B cell (primary cell): ENCODE measurements around the gene SH2D4B. TPM values are rescaled to one million over a fixed set of nuclear protein-coding genes. Genes with fewer than 3 reads are reported as not detected.

Source experiments
- ATAC-seq: fragments of 200-7000 bp; cut with Tn5 transposase; one replicate; pipeline ENCODE4 v1.10.0; 2021; ENCODE audit warnings: low read depth, mild to moderate bottlenecking, moderate number of reproducible peaks, moderate library complexity
- CTCF ChIA-PET: fragments of 350-600 bp; sonication (Branson Sonifier 250); formaldehyde crosslinking; loops from one replicate; lab custom pipeline; 2021; ENCODE audit warnings: antibody characterized with exemption, inconsistent platforms; lab: Charles Lee
- POLR2A ChIA-PET: fragments of 350-600 bp; sonication (Branson Sonifier 250); formaldehyde crosslinking; loops from one replicate; lab custom pipeline; 2021; ENCODE audit warnings: antibody characterized with exemption; lab: Charles Lee
- DNase-seq: peaks from one replicate; pipeline ENCODE4 v3.0.0; 2013
- H2AFZ ChIP-seq: 2 replicates; pipeline ENCODE4 v1.6.1; 2012; ENCODE audit warnings: mild to moderate bottlenecking, low read depth, low read length; ENCODE audit not compliant: insufficient read depth, poor library complexity, severe bottlenecking
- H3K27ac ChIP-seq, 2 donors: 1 replicate in 1 of 2; 2 replicates in 1 of 2; pipeline ENCODE4 v1.5.1; 2012 to 2013; ENCODE audit warnings: low read length in 2 of 2, mild to moderate bottlenecking in 2 of 2, moderate library complexity in 1 of 2
- H3K27me3 ChIP-seq, 4 experiments: fragments of 200-600 bp in 1 of 4; sonication (generic) in 1 of 4; replicated peaks in 1 of 4; 1 replicate in 2 of 4; 2 replicates in 2 of 4; pipeline versions ENCODE4 v1.6.1 to v1.7.0; 2013 to 2016; ENCODE audit warnings: low read length in 3 of 4, mild to moderate bottlenecking in 2 of 4, mixed read lengths in 1 of 4, moderate library complexity in 1 of 4; ENCODE audit not compliant: insufficient read depth in 4 of 4, control insufficient read depth in 3 of 4; ENCODE audit errors: control extremely low read depth in 1 of 4
- H3K36me3 ChIP-seq, 2 experiments: replicated peaks in 1 of 2; 1 replicate in 1 of 2; 2 replicates in 1 of 2; pipeline versions ENCODE4 v1.6.1 to v1.7.1; 2013; ENCODE audit warnings: low read length in 1 of 2; ENCODE audit not compliant: insufficient read depth in 2 of 2, control insufficient read depth in 1 of 2; ENCODE audit errors: control extremely low read depth in 1 of 2, extremely low read depth in 1 of 2
- H3K4me1 ChIP-seq, 2 donors: fragments of 200-600 bp in 1 of 2; sonication (generic) in 1 of 2; 1 replicate in 1 of 2; 2 replicates in 1 of 2; pipeline versions ENCODE4 v1.5.1 to v1.6.1; 2013 to 2017; ENCODE audit warnings: low read length in 2 of 2; ENCODE audit not compliant: control insufficient read depth in 2 of 2, insufficient read depth in 2 of 2
- H3K4me2 ChIP-seq: replicated peaks from 2 replicates; pipeline ENCODE3; 2012; ENCODE audit warnings: mild to moderate bottlenecking, low read depth, low read length; ENCODE audit not compliant: poor library complexity, severe bottlenecking
- H3K4me3 ChIP-seq, 5 experiments: fragments of 200-600 bp in 1 of 5; sonication (generic) in 1 of 5; 1 replicate in 3 of 5; 2 replicates in 2 of 5; pipeline versions ENCODE4 v1.5.1 to v1.7.0; 2011 to 2016; ENCODE audit warnings: low read length in 4 of 5, mild to moderate bottlenecking in 4 of 5, low read depth in 2 of 5, control low read depth in 1 of 5, moderate library complexity in 1 of 5; ENCODE audit not compliant: insufficient read depth in 1 of 5; ENCODE audit errors: control extremely low read depth in 1 of 5, extremely low read depth in 1 of 5
- H3K79me2 ChIP-seq: fragments of 200-600 bp; sonication (generic); one replicate; pipeline ENCODE4 v1.6.0; 2016; ENCODE audit warnings: low read length; ENCODE audit not compliant: control insufficient read depth, insufficient read depth
- H3K9ac ChIP-seq: fragments of 200-600 bp; sonication (generic); 2 replicates; pipeline ENCODE4 v1.6.1; 2017; ENCODE audit warnings: mild to moderate bottlenecking, low read length, moderate library complexity
- H3K9me3 ChIP-seq, 3 donors: one replicate each; pipeline versions ENCODE4 v1.6.1 to v1.7.1; 2013; ENCODE audit warnings: low read length in 2 of 3; ENCODE audit not compliant: control insufficient read depth in 2 of 3, insufficient read depth in 1 of 3; ENCODE audit errors: control extremely low read depth in 1 of 3
- H4K20me1 ChIP-seq: 2 replicates; pipeline ENCODE4 v1.6.0; 2012; ENCODE audit warnings: mild to moderate bottlenecking, low read length; ENCODE audit not compliant: insufficient read depth, control insufficient read depth, poor library complexity, severe bottlenecking
- H3K27ac Mint-ChIP-seq: one replicate; pipeline ENCODE4 v1.8.0; 2021; ENCODE audit warnings: mixed read lengths
- H3K27me3 Mint-ChIP-seq: one replicate; pipeline ENCODE4 v1.8.0; 2021; ENCODE audit warnings: mixed read lengths
- H3K4me1 Mint-ChIP-seq: one replicate; pipeline ENCODE4 v1.8.0; 2021; ENCODE audit warnings: mixed read lengths
- H3K4me3 Mint-ChIP-seq: one replicate; pipeline ENCODE4 v1.8.0; 2021; ENCODE audit warnings: mixed read lengths
- H3K9me3 Mint-ChIP-seq: one replicate; pipeline ENCODE4 v1.8.0; 2022; ENCODE audit warnings: mixed read lengths; ENCODE audit not compliant: insufficient read depth
- EZH2 ChIP-seq: IDR thresholded peaks from 2 replicates; pipeline ENCODE4 v1.6.1; 2012; ENCODE audit warnings: borderline replicate concordance, low read depth, mild to moderate bottlenecking, moderate library complexity, low read length; ENCODE audit not compliant: insufficient read depth, poor library complexity, severe bottlenecking
- WGBS: methylation state at CpG from one replicate; pipeline ENCODE4 v1.1.5; 2013; ENCODE audit warnings: missing lambda C conversion rate; ENCODE audit not compliant: insufficient coverage; 5-methylcytosine and 5-hydroxymethylcytosine counted together
- intact Hi-C: fragments of 100-400 bp; cut with micrococcal nuclease; formaldehyde crosslinking; loops from one replicate; pipeline ENCODE4 v1.10.0; 2022
- polyA plus RNA-seq: library from polyadenylated mRNA; depleted of rRNA; stranded (reverse); fragments of >200 nt; gene quantifications from 2 replicates; pipeline ENCODE4 v1.2.3, GENCODE V29; 2012
- total RNA-seq, 2 donors: library from RNA; stranded (reverse); fragments of 120-200 nt in 1 of 2; gene quantifications; 1 replicate in 1 of 2; 2 replicates in 1 of 2; pipeline versions ENCODE4 v1.2.3 to v1.2.4, GENCODE V29; 2013 to 2022
- TF ChIP-seq, protein P1 (sequence below): fragments of 200-600 bp; IDR thresholded peaks from one replicate; pipeline ENCODE4 v1.8.0; 2022; ENCODE audit warnings: antibody characterized with exemption, mild to moderate bottlenecking

SH2D4B gene
- total and polyA plus RNA-seq, 2 donors (not counting 1 experiment from before 2014, with no cell fraction given): 0.09 to 0.22 TPM

- Histone ChIP-seq H3K9me3 (no peaks in the 10 kb centered on the region), H3K4me2 (no peak overlapping the region), H3K27ac (no peak overlapping the region), H4K20me1 (no peaks in the 10 kb centered on the region), H3K4me3 (no peak overlapping the region), H2AFZ (no peak overlapping the region), H3K27me3 (no peaks in the 10 kb centered on the region), H3K36me3 (peaks cover 0 to 7% of the 10 kb centered on the region in 2 experiments), H3K79me2 (no peaks in the 10 kb centered on the region), H3K9ac (no peak overlapping the region), H3K4me1 (peaks cover 7 to 15% of the 10 kb centered on the region in 2 donors)
- no peak overlapping the region for H3K4me3 Mint-ChIP-seq
- no peak for TF ChIP-seq EZH2
- TF ChIP-seq, protein P1, sequence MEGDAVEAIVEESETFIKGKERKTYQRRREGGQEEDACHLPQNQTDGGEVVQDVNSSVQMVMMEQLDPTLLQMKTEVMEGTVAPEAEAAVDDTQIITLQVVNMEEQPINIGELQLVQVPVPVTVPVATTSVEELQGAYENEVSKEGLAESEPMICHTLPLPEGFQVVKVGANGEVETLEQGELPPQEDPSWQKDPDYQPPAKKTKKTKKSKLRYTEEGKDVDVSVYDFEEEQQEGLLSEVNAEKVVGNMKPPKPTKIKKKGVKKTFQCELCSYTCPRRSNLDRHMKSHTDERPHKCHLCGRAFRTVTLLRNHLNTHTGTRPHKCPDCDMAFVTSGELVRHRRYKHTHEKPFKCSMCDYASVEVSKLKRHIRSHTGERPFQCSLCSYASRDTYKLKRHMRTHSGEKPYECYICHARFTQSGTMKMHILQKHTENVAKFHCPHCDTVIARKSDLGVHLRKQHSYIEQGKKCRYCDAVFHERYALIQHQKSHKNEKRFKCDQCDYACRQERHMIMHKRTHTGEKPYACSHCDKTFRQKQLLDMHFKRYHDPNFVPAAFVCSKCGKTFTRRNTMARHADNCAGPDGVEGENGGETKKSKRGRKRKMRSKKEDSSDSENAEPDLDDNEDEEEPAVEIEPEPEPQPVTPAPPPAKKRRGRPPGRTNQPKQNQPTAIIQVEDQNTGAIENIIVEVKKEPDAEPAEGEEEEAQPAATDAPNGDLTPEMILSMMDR: no peak
- H3K27ac Mint-ChIP-seq: peak overlapping the region; percentile 41
- no peaks in the 10 kb centered on the region for H3K9me3 Mint-ChIP-seq
- 63% methylated on average over 5 of the region's 6 CpGs for WGBS
- no peak for DNase-seq
- intact Hi-C loops: no loop called here
- peaks cover 22% of the 10 kb centered on the region for H3K4me1 Mint-ChIP-seq
- no peaks in the 10 kb centered on the region for H3K27me3 Mint-ChIP-seq
- ChIA-PET POLR2A (no interaction called here), CTCF (no interaction called here)
- no peak for ATAC-seq
These were observed 13.9 kb upstream of the SH2D4B start for GRCh38 chr10:80523773-80524172.

DNA sequence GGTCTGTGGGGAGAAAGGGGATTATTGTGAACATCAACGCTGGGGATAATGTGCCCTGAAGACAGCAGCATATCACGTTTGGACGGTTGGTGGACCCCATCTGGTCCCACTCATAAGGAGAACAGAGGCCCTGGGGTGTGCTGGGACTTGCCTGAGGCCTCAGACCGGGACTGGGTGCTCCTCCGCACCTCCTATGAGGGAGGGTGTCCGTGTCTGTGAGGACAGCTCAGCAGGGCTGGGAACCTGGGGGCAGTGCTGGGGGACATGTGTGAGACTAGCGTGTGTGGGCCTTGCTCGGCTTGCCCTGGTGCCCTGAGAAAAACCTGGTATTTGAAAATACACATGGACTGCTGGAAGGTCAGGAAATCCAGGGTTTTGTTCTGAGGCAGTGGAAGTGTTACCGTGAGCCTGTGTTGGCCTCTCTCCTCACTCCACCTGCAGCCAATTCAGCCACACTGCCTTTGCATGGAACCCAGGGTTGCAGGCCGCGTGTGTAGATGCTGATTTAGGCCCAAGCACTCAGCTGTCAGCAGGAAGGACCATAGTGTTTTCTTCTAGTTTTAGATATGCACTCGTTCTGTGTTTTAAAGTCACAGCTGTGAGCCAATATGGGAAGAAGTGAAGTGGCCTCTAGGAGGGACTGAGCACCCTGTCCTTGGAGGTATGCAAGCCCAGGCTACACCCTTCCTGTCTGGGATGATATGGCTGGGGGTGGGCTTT lies 13.4 kb upstream of the SH2D4B start:
- H3K9me3 Mint-ChIP-seq: no peaks in the 10 kb centered on the region
- DNase-seq (no peak), ATAC-seq (no peak)
- peaks cover 16% of the 10 kb centered on the region for H3K4me1 Mint-ChIP-seq
- no peaks in the 10 kb centered on the region for H3K27me3 Mint-ChIP-seq
- TF ChIP-seq, protein P1: no peak
- TF ChIP-seq EZH2: no peak
- Histone ChIP-seq H3K4me3 (no peak overlapping the region), H3K27ac (no peak overlapping the region), H2AFZ (no peak overlapping the region), H3K36me3 (peaks cover 0 to 7% of the 10 kb centered on the region in 2 experiments), H3K9ac (no peak overlapping the region), H3K4me1 (peaks cover 1 to 11% of the 10 kb centered on the region in 2 donors), H3K9me3 (no peaks in the 10 kb centered on the region), H3K79me2 (no peaks in the 10 kb centered on the region), H3K27me3 (no peaks in the 10 kb centered on the region), H4K20me1 (no peaks in the 10 kb centered on the region), H3K4me2 (no peak overlapping the region)
- CTCF ChIA-PET: interaction anchor here (1.0 kb wide), 1 partner anchor 20 kb away, joined by 3 read pairs; no protein-coding TSS in a partner anchor
- intact Hi-C loops: no loop called here
- WGBS: 96% methylated on average over 8 of the region's 12 CpGs
- H3K4me3 Mint-ChIP-seq: no peak overlapping the region
- H3K27ac Mint-ChIP-seq: no peak overlapping the region
- POLR2A ChIA-PET: no interaction called here
